HepG2 (cell line): ENCODE data around the gene NBPF1. TPM values are rescaled to one million over a fixed set of nuclear protein-coding genes. Genes with fewer than 3 reads are reported as not detected.
A peak's percentile ranks its signal among the peaks of the same experiment; 100 is the strongest.
"Not testable (repeated sequence)": the region's sequence is repeated elsewhere in the genome, so short reads cannot be mapped to it uniquely, and the experiment has no call there.

Source experiments
- ARID2 ChIP-seq: sonication (generic); formaldehyde crosslinking; IDR thresholded peaks from 2 replicates; pipeline ENCODE4 v1.8.1; 2022; ENCODE audit warnings: mild to moderate bottlenecking, missing genetic modification reagents, borderline replicate concordance
- GABPA ChIP-seq, 2 experiments: IDR thresholded peaks; 2 replicates each; pipeline ENCODE4 v1.6.1; 2011 to 2016; ENCODE audit warnings: low read depth in 2 of 2, low read length in 1 of 2, missing biosample characterization in 1 of 2, missing genetic modification characterization in 1 of 2
- GLI4 ChIP-seq: sonication (generic); formaldehyde crosslinking; IDR thresholded peaks from 2 replicates; pipeline ENCODE4 v1.5.1; 2020; ENCODE audit warnings: missing genetic modification reagents, mild to moderate bottlenecking, moderate library complexity, borderline replicate concordance
- MIER3 ChIP-seq: IDR thresholded peaks from 2 replicates; pipeline ENCODE4 v1.6.1; 2016; ENCODE audit warnings: missing compliant biosample characterization, borderline replicate concordance
- NR2F6 ChIP-seq, 2 experiments: IDR thresholded peaks; 2 replicates each; pipeline ENCODE4 v1.6.1; 2016; ENCODE audit warnings: antibody characterized with exemption in 1 of 2, mild to moderate bottlenecking in 1 of 2
- PITX1 ChIP-seq: sonication (generic); formaldehyde crosslinking; IDR thresholded peaks from 2 replicates; pipeline ENCODE4 v1.5.1; 2020; ENCODE audit warnings: mild to moderate bottlenecking, missing genetic modification reagents
- RNF219 ChIP-seq: sonication (generic); formaldehyde crosslinking; IDR thresholded peaks from 2 replicates; pipeline ENCODE4 v1.5.0; 2020; ENCODE audit warnings: mild to moderate bottlenecking, missing genetic modification reagents
- SIN3A ChIP-seq: IDR thresholded peaks from 2 replicates; pipeline ENCODE4 v1.6.1; 2011; ENCODE audit warnings: low read depth, mild to moderate bottlenecking, control low read depth, low read length, borderline replicate concordance
- TMF1 ChIP-seq: sonication (generic); formaldehyde crosslinking; IDR thresholded peaks from 2 replicates; pipeline ENCODE4 v1.8.1; 2022; ENCODE audit warnings: low read depth, missing genetic modification reagents
- ZGPAT ChIP-seq: IDR thresholded peaks from 2 replicates; pipeline ENCODE4 v1.6.1; 2016; ENCODE audit warnings: mild to moderate bottlenecking
- ZNF580 ChIP-seq: IDR thresholded peaks from 2 replicates; pipeline ENCODE4 v1.6.1; 2016; ENCODE audit warnings: low read depth, borderline replicate concordance
- ZNF614 ChIP-seq: IDR thresholded peaks from 2 replicates; pipeline ENCODE4 v1.6.1; 2018; ENCODE audit warnings: missing biosample characterization, missing genetic modification reagents, inconsistent platforms, borderline replicate concordance
- ZNF878 ChIP-seq: sonication (generic); formaldehyde crosslinking; IDR thresholded peaks from 2 replicates; pipeline ENCODE4 v1.8.1; 2023; ENCODE audit warnings: mild to moderate bottlenecking, missing genetic modification reagents, moderate library complexity
- polyA plus RNA-seq, 8 experiments: library from polyadenylated mRNA; depleted of rRNA in 3 of 8; stranded (reverse) in 7 of 8; unstranded in 1 of 8; fragments of >200 nt; fragmentation: Illumina TruSeq in 4 of 8; extraction: Trizol in 4 of 8; gene quantifications; 2 replicates each; pipeline versions ENCODE4 v1.2.1 to v1.2.3, GENCODE V29; 2011 to 2016; ENCODE audit warnings: low read depth in 4 of 8, missing spikeins in 1 of 8, mixed read lengths in 1 of 8; ENCODE audit not compliant: insufficient read depth in 1 of 8
- total RNA-seq, 5 experiments: library from RNA; depleted of rRNA; stranded (reverse); fragments of >200 nt; fragmentation: Illumina TruSeq; extraction: Trizol; gene quantifications; 2 replicates each; pipeline ENCODE4 v1.2.3, GENCODE V29; 2016; ENCODE audit warnings: low read depth in 1 of 5
- TF ChIP-seq, protein P1 (sequence below): sonication (generic); formaldehyde crosslinking; IDR thresholded peaks from 2 replicates; pipeline ENCODE4 v1.8.1; 2023; ENCODE audit warnings: mild to moderate bottlenecking, moderate library complexity, missing genetic modification reagents
- TF ChIP-seq, protein P2 (sequence below): sonication (generic); formaldehyde crosslinking; IDR thresholded peaks from 2 replicates; pipeline ENCODE4 v1.8.0; 2022; ENCODE audit warnings: mild to moderate bottlenecking, missing genetic modification reagents
- TF ChIP-seq, protein P3 (sequence below): sonication (generic); formaldehyde crosslinking; IDR thresholded peaks from 2 replicates; pipeline ENCODE4 v1.5.0; 2020; ENCODE audit warnings: mild to moderate bottlenecking, missing genetic modification reagents, borderline replicate concordance

Gene NBPF1
- total and polyA plus RNA-seq, 2 of the 13 experiments (the other 11 are each of a cell fraction or from before 2014, with no cell fraction given) = 30.3 to 35.6 TPM

GRCh38 chr1:16513412-16514106 lies 99.8 kb downstream of the NBPF1 start (continued):
- TF ChIP-seq, protein P1, sequence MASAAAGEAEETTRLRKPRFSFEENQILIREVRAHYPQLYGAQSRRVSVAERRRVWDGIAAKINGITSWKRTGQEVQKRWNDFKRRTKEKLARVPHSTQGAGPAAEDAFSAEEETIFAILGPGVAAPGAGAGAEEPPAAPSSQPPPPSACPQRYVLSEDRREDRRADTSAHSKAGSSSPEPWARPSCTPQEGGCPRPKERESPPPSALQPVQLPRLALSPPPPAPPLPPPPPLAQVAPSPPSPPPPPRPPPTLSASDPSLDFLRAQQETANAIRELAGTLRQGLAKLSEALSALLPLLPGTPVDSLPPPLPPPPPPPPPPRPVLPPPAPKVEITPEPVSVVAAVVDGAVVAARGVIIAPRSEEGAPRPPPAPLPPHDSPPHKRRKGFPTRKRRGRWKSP (CRISPR knock-in tag) = peak; percentile 74
- TF ChIP-seq GLI4 (CRISPR knock-in tag) (0 out of 2 replicates have a peak, but pooled peaks have one; percentile 34), RNF219 (CRISPR knock-in tag) (0 out of 2 replicates have a peak, but pooled peaks have one; percentile 79), TMF1 (CRISPR knock-in tag) (peak; percentile 81; the same call in 1 of the 2 replicates), ZNF614 (CRISPR knock-in tag) (peak; percentile 77; the same call in 1 of the 2 replicates), ZGPAT (CRISPR knock-in tag) (peak; percentile 84), ZNF878 (CRISPR knock-in tag) (0 out of 2 replicates have a peak, but pooled peaks have one; percentile 37), SIN3A (peak; percentile 75), GABPA (CRISPR knock-in tag; IDR thresholded peaks at IDR 0.05; ENCODE audit: low read depth) (peak; percentile 45), NR2F6 (IDR thresholded peaks at IDR 0.05) (peak; percentile 41; the same call in 1 of the 2 replicates), ZNF580 (CRISPR knock-in tag) (0 out of 2 replicates have a peak, but pooled peaks have one; percentile 54), PITX1 (CRISPR knock-in tag) (peak; percentile 82), ARID2 (CRISPR knock-in tag) (peak; percentile 65; the same call in 1 of the 2 replicates), MIER3 (CRISPR knock-in tag) (peak; percentile 68; the same call in 1 of the 2 replicates)
- not testable (repeated sequence) for TF ChIP-seq GABPA (IDR thresholded peaks at IDR 0.05; ENCODE audit: low read depth, low read length); NR2F6 (CRISPR knock-in tag; IDR thresholded peaks at IDR 0.05)
- TF ChIP-seq, protein P2, sequence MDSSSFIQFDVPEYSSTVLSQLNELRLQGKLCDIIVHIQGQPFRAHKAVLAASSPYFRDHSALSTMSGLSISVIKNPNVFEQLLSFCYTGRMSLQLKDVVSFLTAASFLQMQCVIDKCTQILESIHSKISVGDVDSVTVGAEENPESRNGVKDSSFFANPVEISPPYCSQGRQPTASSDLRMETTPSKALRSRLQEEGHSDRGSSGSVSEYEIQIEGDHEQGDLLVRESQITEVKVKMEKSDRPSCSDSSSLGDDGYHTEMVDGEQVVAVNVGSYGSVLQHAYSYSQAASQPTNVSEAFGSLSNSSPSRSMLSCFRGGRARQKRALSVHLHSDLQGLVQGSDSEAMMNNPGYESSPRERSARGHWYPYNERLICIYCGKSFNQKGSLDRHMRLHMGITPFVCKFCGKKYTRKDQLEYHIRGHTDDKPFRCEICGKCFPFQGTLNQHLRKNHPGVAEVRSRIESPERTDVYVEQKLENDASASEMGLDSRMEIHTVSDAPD (CRISPR knock-in tag) = peak; percentile 61; the same call in 1 of the 2 replicates
- TF ChIP-seq, protein P3, sequence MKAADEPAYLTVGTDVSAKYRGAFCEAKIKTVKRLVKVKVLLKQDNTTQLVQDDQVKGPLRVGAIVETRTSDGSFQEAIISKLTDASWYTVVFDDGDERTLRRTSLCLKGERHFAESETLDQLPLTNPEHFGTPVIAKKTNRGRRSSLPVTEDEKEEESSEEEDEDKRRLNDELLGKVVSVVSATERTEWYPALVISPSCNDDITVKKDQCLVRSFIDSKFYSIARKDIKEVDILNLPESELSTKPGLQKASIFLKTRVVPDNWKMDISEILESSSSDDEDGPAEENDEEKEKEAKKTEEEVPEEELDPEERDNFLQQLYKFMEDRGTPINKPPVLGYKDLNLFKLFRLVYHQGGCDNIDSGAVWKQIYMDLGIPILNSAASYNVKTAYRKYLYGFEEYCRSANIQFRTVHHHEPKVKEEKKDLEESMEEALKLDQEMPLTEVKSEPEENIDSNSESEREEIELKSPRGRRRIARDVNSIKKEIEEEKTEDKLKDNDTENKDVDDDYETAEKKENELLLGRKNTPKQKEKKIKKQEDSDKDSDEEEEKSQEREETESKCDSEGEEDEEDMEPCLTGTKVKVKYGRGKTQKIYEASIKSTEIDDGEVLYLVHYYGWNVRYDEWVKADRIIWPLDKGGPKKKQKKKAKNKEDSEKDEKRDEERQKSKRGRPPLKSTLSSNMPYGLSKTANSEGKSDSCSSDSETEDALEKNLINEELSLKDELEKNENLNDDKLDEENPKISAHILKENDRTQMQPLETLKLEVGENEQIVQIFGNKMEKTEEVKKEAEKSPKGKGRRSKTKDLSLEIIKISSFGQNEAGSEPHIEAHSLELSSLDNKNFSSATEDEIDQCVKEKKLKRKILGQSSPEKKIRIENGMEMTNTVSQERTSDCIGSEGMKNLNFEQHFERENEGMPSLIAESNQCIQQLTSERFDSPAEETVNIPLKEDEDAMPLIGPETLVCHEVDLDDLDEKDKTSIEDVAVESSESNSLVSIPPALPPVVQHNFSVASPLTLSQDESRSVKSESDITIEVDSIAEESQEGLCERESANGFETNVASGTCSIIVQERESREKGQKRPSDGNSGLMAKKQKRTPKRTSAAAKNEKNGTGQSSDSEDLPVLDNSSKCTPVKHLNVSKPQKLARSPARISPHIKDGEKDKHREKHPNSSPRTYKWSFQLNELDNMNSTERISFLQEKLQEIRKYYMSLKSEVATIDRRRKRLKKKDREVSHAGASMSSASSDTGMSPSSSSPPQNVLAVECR (CRISPR knock-in tag) = peak; percentile 22; the same call in 1 of the 2 replicates
